ENCODE measurements around the gene CYB5R3.
"Not testable (repeated sequence)": the region's sequence is repeated elsewhere in the genome, so short reads cannot be mapped to it uniquely, and the experiment has no call there.

CYB5R3 gene

GRCh38 chr22:42677936-42678335 lies 28.7 kb upstream of the CYB5R3 start:
- not testable (repeated sequence) for DNase-seq

- DNase-seq = no peak
These were observed 26.9 kb upstream of the CYB5R3 start for GRCh38 chr22:42676059-42676607.

- no peak for DNase-seq
These were observed 24.8 kb upstream of the CYB5R3 start for GRCh38 chr22:42673898-42674401.

GRCh38 chr22:42673071-42673470 lies 23.9 kb upstream of the CYB5R3 start:
- DNase-seq = not testable (repeated sequence)

GRCh38 chr22:42670921-42671709 lies 21.9 kb upstream of the CYB5R3 start:
- no peak for DNase-seq

GRCh38 chr22:42670046-42670445 lies 20.9 kb upstream of the CYB5R3 start:
- DNase-seq = no peak

- DNase-seq = not testable (repeated sequence)
These were observed 17.2 kb upstream of the CYB5R3 start for GRCh38 chr22:42666393-42666792.

GRCh38 chr22:42664976-42665831 lies 16.0 kb upstream of the CYB5R3 start:
- DNase-seq = no peak

- DNase-seq = no peak
These were observed 13.0 kb upstream of the CYB5R3 start for GRCh38 chr22:42661985-42662831.

GRCh38 chr22:42656578-42656977 lies 7.4 kb upstream of the CYB5R3 start:
- no peak for DNase-seq

- DNase-seq = no peak
These were observed 6.5 kb upstream of the CYB5R3 start for GRCh38 chr22:42655693-42656092.

GRCh38 chr22:42654436-42655073 lies 5.4 kb upstream of the CYB5R3 start:
- no peak for DNase-seq

GRCh38 chr22:42653999-42654398 lies 4.8 kb upstream of the CYB5R3 start:
- DNase-seq = no peak

- DNase-seq = no peak
These were observed 1.9 kb upstream of the CYB5R3 start for GRCh38 chr22:42651134-42651533.

GRCh38 chr22:42648368-42649245 lies 585 bp downstream of the CYB5R3 start:
- DNase-seq = no peak

GRCh38 chr22:42648017-42648367 lies 1.2 kb downstream of the CYB5R3 start:
- DNase-seq = no peak

GRCh38 chr22:42646569-42647525 lies 2.3 kb downstream of the CYB5R3 start:
- DNase-seq = peak in 1 of 2 experiments; percentile 33

GRCh38 chr22:42645938-42646568 lies 3.1 kb downstream of the CYB5R3 start:
- no peak for DNase-seq

GRCh38 chr22:42645341-42645937 lies 3.8 kb downstream of the CYB5R3 start:
- no peak for DNase-seq

All from cerebellar nuclear complex (tissue), 1 donor.